ENCODE data around the gene THEMIS2. TPM values are rescaled to one million over a fixed set of nuclear protein-coding genes. Genes with fewer than 3 reads are reported as not detected.
A peak's percentile ranks its signal among the peaks of the same experiment; 100 is the strongest.

THEMIS2 gene
- total and polyA plus RNA-seq, 9 of the 15 experiments (the other 6 are each of a cell fraction or from before 2014, with no cell fraction given), result 2.3 to 12.7 (median 8.0) TPM

- TF ChIP-seq, protein P1, sequence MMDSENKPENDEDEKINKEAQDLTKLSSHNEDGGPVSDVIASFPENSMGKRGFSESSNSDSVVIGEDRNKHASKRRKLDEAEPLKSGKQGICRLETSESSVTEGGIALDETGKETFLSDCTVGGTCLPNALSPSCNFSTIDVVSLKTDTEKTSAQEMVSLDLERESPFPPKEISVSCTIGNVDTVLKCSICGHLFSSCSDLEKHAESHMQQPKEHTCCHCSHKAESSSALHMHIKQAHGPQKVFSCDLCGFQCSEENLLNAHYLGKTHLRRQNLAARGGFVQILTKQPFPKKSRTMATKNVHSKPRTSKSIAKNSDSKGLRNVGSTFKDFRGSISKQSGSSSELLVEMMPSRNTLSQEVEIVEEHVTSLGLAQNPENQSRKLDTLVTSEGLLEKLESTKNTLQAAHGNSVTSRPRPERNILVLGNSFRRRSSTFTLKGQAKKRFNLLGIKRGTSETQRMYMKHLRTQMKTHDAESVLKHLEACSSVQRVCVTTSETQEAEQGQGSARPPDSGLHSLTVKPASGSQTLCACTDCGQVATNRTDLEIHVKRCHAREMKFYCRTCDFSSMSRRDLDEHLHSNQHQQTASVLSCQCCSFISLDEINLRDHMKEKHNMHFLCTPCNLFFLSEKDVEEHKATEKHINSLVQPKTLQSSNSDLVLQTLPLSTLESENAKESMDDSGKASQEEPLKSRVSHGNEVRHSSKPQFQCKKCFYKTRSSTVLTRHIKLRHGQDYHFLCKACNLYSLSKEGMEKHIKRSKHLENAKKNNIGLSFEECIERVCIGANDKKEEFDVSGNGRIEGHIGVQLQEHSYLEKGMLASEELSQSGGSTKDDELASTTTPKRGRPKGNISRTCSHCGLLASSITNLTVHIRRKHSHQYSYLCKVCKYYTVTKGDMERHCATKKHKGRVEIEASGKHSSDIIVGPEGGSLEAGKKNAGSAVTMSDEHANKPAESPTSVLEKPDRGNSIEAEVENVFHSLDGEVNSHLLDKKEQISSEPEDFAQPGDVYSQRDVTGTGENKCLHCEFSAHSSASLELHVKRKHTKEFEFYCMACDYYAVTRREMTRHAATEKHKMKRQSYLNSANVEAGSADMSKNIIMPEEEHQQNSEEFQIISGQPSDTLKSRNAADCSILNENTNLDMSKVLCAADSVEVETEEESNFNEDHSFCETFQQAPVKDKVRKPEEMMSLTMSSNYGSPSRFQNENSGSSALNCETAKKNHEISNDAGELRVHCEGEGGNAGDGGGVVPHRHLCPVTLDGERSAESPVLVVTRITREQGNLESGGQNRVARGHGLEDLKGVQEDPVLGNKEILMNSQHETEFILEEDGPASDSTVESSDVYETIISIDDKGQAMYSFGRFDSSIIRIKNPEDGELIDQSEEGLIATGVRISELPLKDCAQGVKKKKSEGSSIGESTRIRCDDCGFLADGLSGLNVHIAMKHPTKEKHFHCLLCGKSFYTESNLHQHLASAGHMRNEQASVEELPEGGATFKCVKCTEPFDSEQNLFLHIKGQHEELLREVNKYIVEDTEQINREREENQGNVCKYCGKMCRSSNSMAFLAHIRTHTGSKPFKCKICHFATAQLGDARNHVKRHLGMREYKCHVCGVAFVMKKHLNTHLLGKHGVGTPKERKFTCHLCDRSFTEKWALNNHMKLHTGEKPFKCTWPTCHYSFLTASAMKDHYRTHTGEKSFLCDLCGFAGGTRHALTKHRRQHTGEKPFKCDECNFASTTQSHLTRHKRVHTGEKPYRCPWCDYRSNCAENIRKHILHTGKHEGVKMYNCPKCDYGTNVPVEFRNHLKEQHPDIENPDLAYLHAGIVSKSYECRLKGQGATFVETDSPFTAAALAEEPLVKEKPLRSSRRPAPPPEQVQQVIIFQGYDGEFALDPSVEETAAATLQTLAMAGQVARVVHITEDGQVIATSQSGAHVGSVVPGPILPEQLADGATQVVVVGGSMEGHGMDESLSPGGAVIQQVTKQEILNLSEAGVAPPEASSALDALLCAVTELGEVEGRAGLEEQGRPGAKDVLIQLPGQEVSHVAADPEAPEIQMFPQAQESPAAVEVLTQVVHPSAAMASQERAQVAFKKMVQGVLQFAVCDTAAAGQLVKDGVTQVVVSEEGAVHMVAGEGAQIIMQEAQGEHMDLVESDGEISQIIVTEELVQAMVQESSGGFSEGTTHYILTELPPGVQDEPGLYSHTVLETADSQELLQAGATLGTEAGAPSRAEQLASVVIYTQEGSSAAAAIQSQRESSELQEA (IDR thresholded peaks at IDR 0.05; ENCODE audit: low read depth), result no peak
- TF ChIP-seq ZNF263 (CRISPR knock-in tag; IDR thresholded peaks at IDR 0.05; ENCODE audit: borderline replicate concordance), result peak; percentile 60; the same call in 1 of the 2 replicates
- TF ChIP-seq, protein P2, sequence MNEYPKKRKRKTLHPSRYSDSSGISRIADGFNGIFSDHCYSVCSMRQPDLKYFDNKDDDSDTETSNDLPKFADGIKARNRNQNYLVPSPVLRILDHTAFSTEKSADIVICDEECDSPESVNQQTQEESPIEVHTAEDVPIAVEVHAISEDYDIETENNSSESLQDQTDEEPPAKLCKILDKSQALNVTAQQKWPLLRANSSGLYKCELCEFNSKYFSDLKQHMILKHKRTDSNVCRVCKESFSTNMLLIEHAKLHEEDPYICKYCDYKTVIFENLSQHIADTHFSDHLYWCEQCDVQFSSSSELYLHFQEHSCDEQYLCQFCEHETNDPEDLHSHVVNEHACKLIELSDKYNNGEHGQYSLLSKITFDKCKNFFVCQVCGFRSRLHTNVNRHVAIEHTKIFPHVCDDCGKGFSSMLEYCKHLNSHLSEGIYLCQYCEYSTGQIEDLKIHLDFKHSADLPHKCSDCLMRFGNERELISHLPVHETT (CRISPR knock-in tag; conservative IDR thresholded peaks at IDR 0.05 in 1 of 2, IDR thresholded peaks at IDR 0.05 in 1 of 2), result 0 out of 4 replicates have a peak, but pooled peaks of 1 of the 2 experiments have one; percentile 1
- peak; percentile 63 for TF ChIP-seq RBFOX2 (IDR thresholded peaks at IDR 0.05; ENCODE audit: low read depth, low read length)
- peak; percentile 93 for TF ChIP-seq RAD51 (IDR thresholded peaks at IDR 0.05; ENCODE audit: borderline replicate concordance, low read depth)
- TF ChIP-seq RAD21 (CRISPR knock-in tag; conservative IDR thresholded peaks at IDR 0.05 in 1 of 2, IDR thresholded peaks at IDR 0.05 in 1 of 2), result 0 out of 4 replicates have a peak, but pooled peaks of 1 of the 2 experiments have one; percentile 9
- 0 out of 2 replicates have a peak, but pooled peaks have one; percentile 30 for TF ChIP-seq SMARCE1 (IDR thresholded peaks at IDR 0.05)
- TF ChIP-seq CTBP1 (IDR thresholded peaks at IDR 0.05; ENCODE audit: borderline replicate concordance), result peak; percentile 82
- TF ChIP-seq, protein P3, sequence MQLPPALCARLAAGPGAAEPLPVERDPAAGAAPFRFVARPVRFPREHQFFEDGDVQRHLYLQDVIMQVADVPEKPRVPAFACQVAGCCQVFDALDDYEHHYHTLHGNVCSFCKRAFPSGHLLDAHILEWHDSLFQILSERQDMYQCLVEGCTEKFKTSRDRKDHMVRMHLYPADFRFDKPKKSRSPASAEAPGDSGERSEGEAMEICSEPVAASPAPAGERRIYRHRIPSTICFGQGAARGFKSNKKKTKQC (CRISPR knock-in tag; IDR thresholded peaks at IDR 0.05), result 0 out of 2 replicates have a peak, but pooled peaks have one; percentile 33
- TF ChIP-seq HNRNPUL1 (IDR thresholded peaks at IDR 0.05; ENCODE audit: low read length), result 0 out of 2 replicates have a peak, but pooled peaks have one; percentile 58
- 0 out of 2 replicates have a peak, but pooled peaks have one; percentile 15 for TF ChIP-seq RFX7 (CRISPR knock-in tag; IDR thresholded peaks at IDR 0.05)
- TF ChIP-seq NFIC (IDR thresholded peaks at IDR 0.05), result no peak
- 0 out of 2 replicates have a peak, but pooled peaks have one; percentile 13 for TF ChIP-seq MECOM (CRISPR knock-in tag; IDR thresholded peaks at IDR 0.05)
- TF ChIP-seq, protein P4, sequence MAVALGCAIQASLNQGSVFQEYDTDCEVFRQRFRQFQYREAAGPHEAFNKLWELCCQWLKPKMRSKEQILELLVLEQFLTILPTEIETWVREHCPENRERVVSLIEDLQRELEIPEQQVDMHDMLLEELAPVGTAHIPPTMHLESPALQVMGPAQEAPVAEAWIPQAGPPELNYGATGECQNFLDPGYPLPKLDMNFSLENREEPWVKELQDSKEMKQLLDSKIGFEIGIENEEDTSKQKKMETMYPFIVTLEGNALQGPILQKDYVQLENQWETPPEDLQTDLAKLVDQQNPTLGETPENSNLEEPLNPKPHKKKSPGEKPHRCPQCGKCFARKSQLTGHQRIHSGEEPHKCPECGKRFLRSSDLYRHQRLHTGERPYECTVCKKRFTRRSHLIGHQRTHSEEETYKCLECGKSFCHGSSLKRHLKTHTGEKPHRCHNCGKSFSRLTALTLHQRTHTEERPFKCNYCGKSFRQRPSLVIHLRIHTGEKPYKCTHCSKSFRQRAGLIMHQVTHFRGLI (CRISPR knock-in tag; IDR thresholded peaks at IDR 0.05), result no peak
Observed at GRCh38 chr1:27868932-27869718, 3.2 kb upstream of the THEMIS2 start (continued).
